ENCODE measurements around the gene CRACDL. TPM values are rescaled to one million over a fixed set of nuclear protein-coding genes. Genes with fewer than 3 reads are reported as not detected.

Gene CRACDL
- total and polyA plus RNA-seq, 2 of the 13 experiments (the other 11 are each of a cell fraction or from before 2014, with no cell fraction given), result 0.15 to 0.26 TPM

GRCh38 chr2:98909317-98910211 lies 26.5 kb downstream of the CRACDL start (continued):
- TF ChIP-seq IKZF1 (IDR thresholded peaks at IDR 0.05) (no peak), HNRNPH1 (optimal IDR thresholded peaks at IDR 0.05; ENCODE audit: low read depth, low read length) (no peak), MYNN (CRISPR knock-in tag; IDR thresholded peaks at IDR 0.05; ENCODE audit: low read depth) (no peak), REXO4 (CRISPR knock-in tag; IDR thresholded peaks at IDR 0.05; ENCODE audit: borderline replicate concordance) (no peak), RCOR2 (CRISPR knock-in tag; IDR thresholded peaks at IDR 0.05) (no peak), ZNF317 (CRISPR knock-in tag; IDR thresholded peaks at IDR 0.05) (no peak), ZNF414 (CRISPR knock-in tag; IDR thresholded peaks at IDR 0.05) (0 out of 2 replicates have a peak, but pooled peaks have one; percentile 29), ZSCAN30 (CRISPR knock-in tag; IDR thresholded peaks at IDR 0.05) (no peak), ZNF136 (CRISPR knock-in tag; IDR thresholded peaks at IDR 0.05; ENCODE audit: low read depth) (no peak), PRMT3 (CRISPR knock-in tag; IDR thresholded peaks at IDR 0.05; ENCODE audit: borderline replicate concordance, low read depth) (no peak), ZNF770 (CRISPR knock-in tag; IDR thresholded peaks at IDR 0.05) (no peak), MAX (IDR thresholded peaks at IDR 0.05) (peak; percentile 88), ZNF30 (CRISPR knock-in tag; IDR thresholded peaks at IDR 0.05) (no peak), ZNF280B (CRISPR knock-in tag; IDR thresholded peaks at IDR 0.05; ENCODE audit: borderline replicate concordance) (no peak; the same call in 1 of the 2 replicates), ZNF589 (CRISPR knock-in tag; conservative IDR thresholded peaks at IDR 0.05) (no peak), FOXP4 (CRISPR knock-in tag; IDR thresholded peaks at IDR 0.05) (peak; percentile 31; the same call in 1 of the 2 replicates), ZNF891 (CRISPR knock-in tag; IDR thresholded peaks at IDR 0.05) (0 out of 2 replicates have a peak, but pooled peaks have one; percentile 28), ZNF564 (CRISPR knock-in tag; IDR thresholded peaks at IDR 0.05) (peak; percentile 26; the same call in 1 of the 2 replicates), ZNF552 (CRISPR knock-in tag; IDR thresholded peaks at IDR 0.05; ENCODE audit: borderline replicate concordance) (0 out of 2 replicates have a peak, but pooled peaks have one; percentile 25), GMEB2 (CRISPR knock-in tag; IDR thresholded peaks at IDR 0.05; ENCODE audit: low read depth) (no peak), RAD21 (CRISPR knock-in tag; IDR thresholded peaks at IDR 0.05) (no peak)
